Thyroid gland (tissue), 4 donors: ENCODE data around the gene TRIM26.

Experiments used
- POLR2A ChIP-seq, 2 donors: fragments of 450-650 bp; IDR thresholded peaks; one replicate each; pipeline ENCODE4 v1.6.1; 2017; ENCODE audit warnings: antibody characterized with exemption in 2 of 2, mild to moderate bottlenecking in 2 of 2, moderate library complexity in 1 of 2
- TF ChIP-seq, protein P1 (sequence below), 6 experiments: fragments of 200-600 bp in 3 of 6; fragments of 450-650 bp in 3 of 6; sonication (generic) in 3 of 6; IDR thresholded peaks; one replicate each; pipeline ENCODE4 v1.5.1; 2016 to 2019; ENCODE audit warnings: antibody characterized with exemption in 6 of 6, mild to moderate bottlenecking in 2 of 6, inconsistent platforms in 1 of 6, moderate library complexity in 1 of 6

DNA sequence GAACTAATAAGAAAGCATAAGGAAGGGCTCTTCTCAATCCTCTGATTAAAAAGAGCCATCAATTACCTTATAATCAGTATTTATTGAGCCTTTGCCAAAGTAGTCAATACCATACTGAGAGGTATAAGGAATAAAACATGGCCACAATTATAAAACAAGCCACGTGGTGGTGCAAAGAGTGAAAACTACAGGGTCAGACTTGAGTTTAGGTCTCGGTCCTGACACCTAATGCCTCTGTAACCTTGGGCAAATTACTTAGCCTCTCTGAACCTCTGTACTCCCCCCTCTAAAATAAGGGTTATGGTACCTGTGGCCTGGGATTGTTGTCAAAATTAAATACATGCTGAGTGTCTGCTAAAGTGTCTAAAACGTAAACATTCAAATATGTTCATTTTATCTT, 64.0 kb downstream of the TRIM26 start:
- TF ChIP-seq, protein P1, sequence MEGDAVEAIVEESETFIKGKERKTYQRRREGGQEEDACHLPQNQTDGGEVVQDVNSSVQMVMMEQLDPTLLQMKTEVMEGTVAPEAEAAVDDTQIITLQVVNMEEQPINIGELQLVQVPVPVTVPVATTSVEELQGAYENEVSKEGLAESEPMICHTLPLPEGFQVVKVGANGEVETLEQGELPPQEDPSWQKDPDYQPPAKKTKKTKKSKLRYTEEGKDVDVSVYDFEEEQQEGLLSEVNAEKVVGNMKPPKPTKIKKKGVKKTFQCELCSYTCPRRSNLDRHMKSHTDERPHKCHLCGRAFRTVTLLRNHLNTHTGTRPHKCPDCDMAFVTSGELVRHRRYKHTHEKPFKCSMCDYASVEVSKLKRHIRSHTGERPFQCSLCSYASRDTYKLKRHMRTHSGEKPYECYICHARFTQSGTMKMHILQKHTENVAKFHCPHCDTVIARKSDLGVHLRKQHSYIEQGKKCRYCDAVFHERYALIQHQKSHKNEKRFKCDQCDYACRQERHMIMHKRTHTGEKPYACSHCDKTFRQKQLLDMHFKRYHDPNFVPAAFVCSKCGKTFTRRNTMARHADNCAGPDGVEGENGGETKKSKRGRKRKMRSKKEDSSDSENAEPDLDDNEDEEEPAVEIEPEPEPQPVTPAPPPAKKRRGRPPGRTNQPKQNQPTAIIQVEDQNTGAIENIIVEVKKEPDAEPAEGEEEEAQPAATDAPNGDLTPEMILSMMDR (IDR thresholded peaks at IDR 0.05), result no peak
- no peak for TF ChIP-seq POLR2A (IDR thresholded peaks at IDR 0.05)
